H9 (cell line): Measurements from ENCODE around the gene ZNF124. TPM values are rescaled to one million over a fixed set of nuclear protein-coding genes. Genes with fewer than 3 reads are reported as not detected.
"Not testable (repeated sequence)": the region's sequence is repeated elsewhere in the genome, so short reads cannot be mapped to it uniquely, and the experiment has no call there.

ENCODE experiments used
- DNase-seq: peaks from one replicate; pipeline ENCODE4 v3.0.0-alpha.2; 2017
- H2AFZ ChIP-seq: one replicate; pipeline ENCODE4 v1.6.1; 2013; ENCODE audit warnings: mild to moderate bottlenecking, low read length, control low read depth, moderate library complexity
- H2AK5ac ChIP-seq: 2 replicates; pipeline ENCODE4 v1.6.1; 2013; ENCODE audit warnings: low read length, control low read depth, mixed read lengths; ENCODE audit not compliant: insufficient read length
- H2BK120ac ChIP-seq: one replicate; pipeline ENCODE4 v1.6.1; 2013; ENCODE audit warnings: low read depth, mild to moderate bottlenecking, low read length, control low read depth, inconsistent platforms; ENCODE audit not compliant: poor library complexity, severe bottlenecking
- H2BK12ac ChIP-seq: 2 replicates; pipeline ENCODE4 v1.6.1; 2013; ENCODE audit warnings: low read length, control low read depth, mixed read lengths, low read depth; ENCODE audit not compliant: insufficient read length
- H2BK15ac ChIP-seq: 2 replicates; pipeline ENCODE4 v1.6.1; 2013; ENCODE audit warnings: low read depth, low read length, control low read depth
- H2BK20ac ChIP-seq: one replicate; pipeline ENCODE4 v1.6.1; 2013; ENCODE audit warnings: low read depth, mild to moderate bottlenecking, low read length, control low read depth, inconsistent platforms; ENCODE audit not compliant: poor library complexity, severe bottlenecking
- H2BK5ac ChIP-seq: 2 replicates; pipeline ENCODE4 v1.6.1; 2013; ENCODE audit warnings: low read length, control low read depth, mixed read lengths; ENCODE audit not compliant: insufficient read length
- H3K14ac ChIP-seq: 2 replicates; pipeline ENCODE4 v1.6.1; 2013; ENCODE audit warnings: low read length, control low read depth; ENCODE audit not compliant: insufficient read depth
- H3K18ac ChIP-seq: 2 replicates; pipeline ENCODE4 v1.6.1; 2013; ENCODE audit warnings: low read depth, mild to moderate bottlenecking, mixed read lengths, low read length, control low read depth; ENCODE audit not compliant: insufficient read length
- H3K23ac ChIP-seq: 2 replicates; pipeline ENCODE4 v1.6.1; 2013; ENCODE audit warnings: low read length, control low read depth, mixed read lengths, low read depth; ENCODE audit not compliant: insufficient read length
- H3K23me2 ChIP-seq: 2 replicates; pipeline ENCODE4 v1.6.1; 2013; ENCODE audit warnings: low read depth, mild to moderate bottlenecking, mixed read lengths, low read length, control low read depth; ENCODE audit not compliant: insufficient read length, poor library complexity, severe bottlenecking
- H3K27ac ChIP-seq: 2 replicates; pipeline ENCODE4 v1.5.1; 2013; ENCODE audit warnings: low read length, control low read depth, mixed read lengths, low read depth; ENCODE audit not compliant: insufficient read length
- H3K27me3 ChIP-seq: 2 replicates; pipeline ENCODE4 v1.6.1; 2013; ENCODE audit warnings: low read length, control low read depth, inconsistent platforms; ENCODE audit not compliant: insufficient read depth
- H3K4ac ChIP-seq: 2 replicates; pipeline ENCODE4 v1.6.1; 2013; ENCODE audit warnings: low read depth, mild to moderate bottlenecking, control low read depth, inconsistent platforms, low read length, moderate library complexity
- H3K4me1 ChIP-seq: 2 replicates; pipeline ENCODE4 v1.6.1; 2013; ENCODE audit warnings: low read length, control low read depth, inconsistent platforms; ENCODE audit not compliant: insufficient read depth
- H3K4me2 ChIP-seq: 2 replicates; pipeline ENCODE4 v1.6.1; 2013; ENCODE audit warnings: low read length, control low read depth, mixed read lengths; ENCODE audit not compliant: insufficient read length, insufficient read depth
- H3K56ac ChIP-seq: 2 replicates; pipeline ENCODE4 v1.6.1; 2013; ENCODE audit warnings: low read depth, mild to moderate bottlenecking, mixed read lengths, low read length, control low read depth; ENCODE audit not compliant: insufficient read length
- H3K79me1 ChIP-seq: 2 replicates; pipeline ENCODE4 v1.6.1; 2013; ENCODE audit warnings: low read depth, mild to moderate bottlenecking, moderate library complexity, low read length, control low read depth, inconsistent platforms; ENCODE audit not compliant: insufficient read depth, poor library complexity, severe bottlenecking
- H3K79me2 ChIP-seq: 2 replicates; pipeline ENCODE4 v1.6.1; 2013; ENCODE audit warnings: low read length, control low read depth, inconsistent platforms; ENCODE audit not compliant: insufficient read depth
- H3K9ac ChIP-seq: 2 replicates; pipeline ENCODE4 v1.6.1; 2013; ENCODE audit warnings: low read length, control low read depth, mixed read lengths; ENCODE audit not compliant: insufficient read length; ENCODE audit errors: extremely low read depth
- H3K9me3 ChIP-seq: one replicate; pipeline ENCODE4 v1.6.1; 2013; ENCODE audit warnings: low read depth, low read length, inconsistent platforms; ENCODE audit not compliant: control insufficient read depth
- H3T11ph ChIP-seq: one replicate; pipeline ENCODE4 v1.6.1; 2013; ENCODE audit warnings: mild to moderate bottlenecking, low read length, control low read depth, inconsistent platforms
- H4K20me1 ChIP-seq: one replicate; pipeline ENCODE4 v1.6.1; 2013; ENCODE audit not compliant: control insufficient read depth, insufficient read length, insufficient read depth
- H4K5ac ChIP-seq: 2 replicates; pipeline ENCODE4 v1.6.1; 2013; ENCODE audit warnings: low read depth, mild to moderate bottlenecking, mixed read lengths, low read length, control low read depth; ENCODE audit not compliant: insufficient read length
- H4K8ac ChIP-seq: replicated peaks from 2 replicates; pipeline ENCODE4 v1.6.1; 2013; ENCODE audit warnings: low read length, control low read depth, mixed read lengths, low read depth; ENCODE audit not compliant: insufficient read length
- H4K91ac ChIP-seq: 2 replicates; pipeline ENCODE4 v1.6.1; 2013; ENCODE audit warnings: low read depth, mild to moderate bottlenecking, moderate library complexity, mixed read lengths, low read length, control low read depth; ENCODE audit not compliant: insufficient read length
- H3K27ac Mint-ChIP-seq, 3 experiments: 2 replicates in 2 of 3; 3 replicates in 1 of 3; pipeline ENCODE4 v1.8.0; 2020 to 2021; ENCODE audit warnings: mixed read lengths in 3 of 3, mild to moderate bottlenecking in 1 of 3, moderate library complexity in 1 of 3
- H3K27me3 Mint-ChIP-seq: 2 replicates; pipeline ENCODE4 v1.8.0; 2021; ENCODE audit warnings: low read depth, mild to moderate bottlenecking, moderate library complexity, mixed read lengths
- H3K36me3 Mint-ChIP-seq, 3 experiments: 2 replicates in 2 of 3; 3 replicates in 1 of 3; pipeline ENCODE4 v1.8.0; 2020 to 2021; ENCODE audit warnings: low read depth in 3 of 3, mixed read lengths in 3 of 3; ENCODE audit not compliant: insufficient read depth in 1 of 3
- H3K4me1 Mint-ChIP-seq, 2 experiments: 2 replicates each; pipeline ENCODE4 v1.8.0; 2020; ENCODE audit warnings: mixed read lengths in 2 of 2
- H3K4me3 Mint-ChIP-seq, 2 experiments: 2 replicates in 1 of 2; 3 replicates in 1 of 2; pipeline ENCODE4 v1.8.0; 2020 to 2021; ENCODE audit warnings: mild to moderate bottlenecking in 2 of 2, mixed read lengths in 2 of 2, moderate library complexity in 1 of 2
- H3K9me3 Mint-ChIP-seq, 2 experiments: 2 replicates in 1 of 2; 3 replicates in 1 of 2; pipeline ENCODE4 v1.8.0; 2020; ENCODE audit warnings: mild to moderate bottlenecking in 2 of 2, mixed read lengths in 2 of 2, moderate library complexity in 1 of 2
- WGBS: extraction: QIAGEN DNeasy Blood & Tissue Kit; methylation state at CpG from one replicate; pipeline ENCODE4 v1.1.7; 2013; ENCODE audit warnings: missing lambda C conversion rate, low lambda C conversion rate, mixed read lengths; ENCODE audit not compliant: insufficient read length; ENCODE audit errors: extremely low coverage; 5-methylcytosine and 5-hydroxymethylcytosine counted together
- long read RNA-seq: library from polyadenylated mRNA; unstranded; transcript quantifications from one replicate; pipeline ENCODE4 v2.0.0, GENCODE V29; 2020
- total RNA-seq: library from RNA; stranded (reverse); gene quantifications from 2 replicates; pipeline ENCODE4 v1.2.1, GENCODE V29; 2021

ZNF124 gene
- total RNA-seq = 50.6 and 50.9 TPM in 2 replicates
- long read RNA-seq, transcript ZNF124-206 (4 exons, 1,292 nt) = minor isoform, 50 of 161 reads
- long read RNA-seq, transcript ZNF124-201 (4 exons, 1,674 nt) = major isoform, 94 of 161 reads
- long read RNA-seq, partial matches to known transcripts = 0 of 161 reads
- long read RNA-seq, other reads (novel, unspliced or antisense) = 14 of 161 reads

DNA sequence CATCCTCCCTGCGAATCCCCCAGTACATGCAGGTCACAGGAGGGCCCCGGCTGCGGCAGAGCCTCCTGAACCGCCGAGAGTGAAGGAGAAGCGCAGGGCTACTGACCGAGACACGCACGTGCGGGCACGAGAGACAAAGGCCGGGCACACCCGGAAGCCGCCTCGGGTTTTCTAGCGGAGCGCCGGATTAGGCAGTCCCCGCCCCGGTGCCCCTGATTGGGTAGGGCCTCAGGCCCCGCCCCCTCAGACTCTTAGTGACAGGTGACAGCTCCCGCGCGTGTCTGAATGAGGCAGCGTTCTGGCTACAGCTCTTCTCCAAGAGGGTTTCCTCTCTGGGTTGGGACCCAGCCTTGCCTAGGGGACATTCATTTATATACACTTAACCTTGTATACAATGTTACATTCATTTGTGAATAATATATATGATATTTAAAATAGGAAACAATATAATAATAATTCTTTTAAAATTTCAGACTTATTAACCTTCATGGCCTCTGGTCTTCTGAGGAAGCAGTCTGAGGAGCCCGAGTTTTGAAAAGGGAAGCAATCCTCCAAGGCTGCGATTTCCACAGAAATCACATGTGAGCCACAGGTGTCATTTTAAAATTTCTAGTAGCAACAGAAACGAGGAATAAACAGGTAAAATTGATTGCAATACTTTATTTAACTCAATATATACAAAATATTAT is at the start of gene ZNF124:
ZNF124 (minus strand) TSS at position 146 of the 689 bp plus-strand sequence; CDS start at position 3, 143 bp downstream.
- not testable (repeated sequence) for DNase-seq, H3K27me3 ChIP-seq, H3K9me3 ChIP-seq, H4K5ac ChIP-seq, H4K91ac ChIP-seq, H3K23ac ChIP-seq, H2BK15ac ChIP-seq, H3K4me1 ChIP-seq, H3K18ac ChIP-seq, H3K14ac ChIP-seq, H3K79me1 ChIP-seq, H3K4ac ChIP-seq, H3T11ph ChIP-seq, H2BK5ac ChIP-seq, H4K8ac ChIP-seq, H2AK5ac ChIP-seq, H2BK12ac ChIP-seq, H3K4me2 ChIP-seq, H3K27me3 Mint-ChIP-seq, H3K23me2 ChIP-seq, H3K27ac ChIP-seq, H2AFZ ChIP-seq, H3K9ac ChIP-seq, H3K27ac Mint-ChIP-seq, H2BK120ac ChIP-seq, H3K56ac ChIP-seq, H2BK20ac ChIP-seq, H4K20me1 ChIP-seq
- peaks cover 20% of the 10 kb centered on the region; the same call in 1 of the 2 replicates for H3K79me2 ChIP-seq
- Mint-ChIP-seq H3K9me3 (peaks cover 0 to 24% of the 10 kb centered on the region in 2 experiments; a peak in 4 of 5 replicates), H3K4me1 (peaks cover 15 to 17% of the 10 kb centered on the region in 2 experiments), H3K36me3 (peaks cover 12 to 29% (median 22%) of the 10 kb centered on the region in 3 experiments; a peak in 6 of 7 replicates), H3K4me3 (peak within 1 kb of the TSS in 1 of 2 experiments; percentile 55; a peak in 1 of 5 replicates)
- no CpG with 5 or more reads among the region's 28 CpGs for WGBS

- not testable (repeated sequence) for H3K27me3 ChIP-seq, H2BK20ac ChIP-seq, H4K5ac ChIP-seq, H2AK5ac ChIP-seq, H3K27me3 Mint-ChIP-seq, H3K4me3 Mint-ChIP-seq, H2BK15ac ChIP-seq, H3K4ac ChIP-seq, H3K27ac Mint-ChIP-seq, H3K23ac ChIP-seq, H3K79me2 ChIP-seq, H3K4me1 Mint-ChIP-seq, H3K4me2 ChIP-seq, H3T11ph ChIP-seq, H3K9ac ChIP-seq, H3K79me1 ChIP-seq, H4K91ac ChIP-seq, H3K27ac ChIP-seq, H2BK5ac ChIP-seq, H2AFZ ChIP-seq, H3K23me2 ChIP-seq, H3K9me3 ChIP-seq, H2BK120ac ChIP-seq, H3K18ac ChIP-seq, H3K56ac ChIP-seq, DNase-seq, H4K20me1 ChIP-seq, H2BK12ac ChIP-seq, H3K4me1 ChIP-seq, H4K8ac ChIP-seq, H3K14ac ChIP-seq
- Mint-ChIP-seq H3K9me3 (peaks cover 30% of the 10 kb centered on the region in 2 experiments), H3K36me3 (peaks cover 0 to 11% (median 11%) of the 10 kb centered on the region in 3 experiments; a peak in 6 of 7 replicates)
- WGBS = no CpG with 5 or more reads among the region's 30 CpGs
Observed at GRCh38 chr1:247220280-247220679, 48.5 kb upstream of the ZNF124 start.
